H9 (cell line): Measurements from ENCODE around the gene IFNK. TPM values are rescaled to one million over a fixed set of nuclear protein-coding genes. Genes with fewer than 3 reads are reported as not detected.
A peak's percentile ranks its signal among the peaks of the same experiment; 100 is the strongest.

Experiments used
- DNase-seq: peaks from one replicate; pipeline ENCODE4 v3.0.0-alpha.2; 2017
- H2AFZ ChIP-seq: one replicate; pipeline ENCODE4 v1.6.1; 2013; ENCODE audit warnings: mild to moderate bottlenecking, low read length, control low read depth, moderate library complexity
- H2AK5ac ChIP-seq: 2 replicates; pipeline ENCODE4 v1.6.1; 2013; ENCODE audit warnings: low read length, control low read depth, mixed read lengths; ENCODE audit not compliant: insufficient read length
- H2BK120ac ChIP-seq: one replicate; pipeline ENCODE4 v1.6.1; 2013; ENCODE audit warnings: low read depth, mild to moderate bottlenecking, low read length, control low read depth, inconsistent platforms; ENCODE audit not compliant: poor library complexity, severe bottlenecking
- H2BK12ac ChIP-seq: 2 replicates; pipeline ENCODE4 v1.6.1; 2013; ENCODE audit warnings: low read length, control low read depth, mixed read lengths, low read depth; ENCODE audit not compliant: insufficient read length
- H2BK15ac ChIP-seq: 2 replicates; pipeline ENCODE4 v1.6.1; 2013; ENCODE audit warnings: low read depth, low read length, control low read depth
- H2BK20ac ChIP-seq: one replicate; pipeline ENCODE4 v1.6.1; 2013; ENCODE audit warnings: low read depth, mild to moderate bottlenecking, low read length, control low read depth, inconsistent platforms; ENCODE audit not compliant: poor library complexity, severe bottlenecking
- H2BK5ac ChIP-seq: 2 replicates; pipeline ENCODE4 v1.6.1; 2013; ENCODE audit warnings: low read length, control low read depth, mixed read lengths; ENCODE audit not compliant: insufficient read length
- H3K14ac ChIP-seq: 2 replicates; pipeline ENCODE4 v1.6.1; 2013; ENCODE audit warnings: low read length, control low read depth; ENCODE audit not compliant: insufficient read depth
- H3K18ac ChIP-seq: 2 replicates; pipeline ENCODE4 v1.6.1; 2013; ENCODE audit warnings: low read depth, mild to moderate bottlenecking, mixed read lengths, low read length, control low read depth; ENCODE audit not compliant: insufficient read length
- H3K23ac ChIP-seq: 2 replicates; pipeline ENCODE4 v1.6.1; 2013; ENCODE audit warnings: low read length, control low read depth, mixed read lengths, low read depth; ENCODE audit not compliant: insufficient read length
- H3K23me2 ChIP-seq: 2 replicates; pipeline ENCODE4 v1.6.1; 2013; ENCODE audit warnings: low read depth, mild to moderate bottlenecking, mixed read lengths, low read length, control low read depth; ENCODE audit not compliant: insufficient read length, poor library complexity, severe bottlenecking
- H3K27ac ChIP-seq: 2 replicates; pipeline ENCODE4 v1.5.1; 2013; ENCODE audit warnings: low read length, control low read depth, mixed read lengths, low read depth; ENCODE audit not compliant: insufficient read length
- H3K27me3 ChIP-seq: 2 replicates; pipeline ENCODE4 v1.6.1; 2013; ENCODE audit warnings: low read length, control low read depth, inconsistent platforms; ENCODE audit not compliant: insufficient read depth
- H3K4ac ChIP-seq: 2 replicates; pipeline ENCODE4 v1.6.1; 2013; ENCODE audit warnings: low read depth, mild to moderate bottlenecking, control low read depth, inconsistent platforms, low read length, moderate library complexity
- H3K4me1 ChIP-seq: 2 replicates; pipeline ENCODE4 v1.6.1; 2013; ENCODE audit warnings: low read length, control low read depth, inconsistent platforms; ENCODE audit not compliant: insufficient read depth
- H3K4me2 ChIP-seq: 2 replicates; pipeline ENCODE4 v1.6.1; 2013; ENCODE audit warnings: low read length, control low read depth, mixed read lengths; ENCODE audit not compliant: insufficient read length, insufficient read depth
- H3K56ac ChIP-seq: 2 replicates; pipeline ENCODE4 v1.6.1; 2013; ENCODE audit warnings: low read depth, mild to moderate bottlenecking, mixed read lengths, low read length, control low read depth; ENCODE audit not compliant: insufficient read length
- H3K79me1 ChIP-seq: 2 replicates; pipeline ENCODE4 v1.6.1; 2013; ENCODE audit warnings: low read depth, mild to moderate bottlenecking, moderate library complexity, low read length, control low read depth, inconsistent platforms; ENCODE audit not compliant: insufficient read depth, poor library complexity, severe bottlenecking
- H3K79me2 ChIP-seq: 2 replicates; pipeline ENCODE4 v1.6.1; 2013; ENCODE audit warnings: low read length, control low read depth, inconsistent platforms; ENCODE audit not compliant: insufficient read depth
- H3K9ac ChIP-seq: 2 replicates; pipeline ENCODE4 v1.6.1; 2013; ENCODE audit warnings: low read length, control low read depth, mixed read lengths; ENCODE audit not compliant: insufficient read length; ENCODE audit errors: extremely low read depth
- H3K9me3 ChIP-seq: one replicate; pipeline ENCODE4 v1.6.1; 2013; ENCODE audit warnings: low read depth, low read length, inconsistent platforms; ENCODE audit not compliant: control insufficient read depth
- H3T11ph ChIP-seq: one replicate; pipeline ENCODE4 v1.6.1; 2013; ENCODE audit warnings: mild to moderate bottlenecking, low read length, control low read depth, inconsistent platforms
- H4K20me1 ChIP-seq: one replicate; pipeline ENCODE4 v1.6.1; 2013; ENCODE audit not compliant: control insufficient read depth, insufficient read length, insufficient read depth
- H4K5ac ChIP-seq: 2 replicates; pipeline ENCODE4 v1.6.1; 2013; ENCODE audit warnings: low read depth, mild to moderate bottlenecking, mixed read lengths, low read length, control low read depth; ENCODE audit not compliant: insufficient read length
- H4K8ac ChIP-seq: replicated peaks from 2 replicates; pipeline ENCODE4 v1.6.1; 2013; ENCODE audit warnings: low read length, control low read depth, mixed read lengths, low read depth; ENCODE audit not compliant: insufficient read length
- H4K91ac ChIP-seq: 2 replicates; pipeline ENCODE4 v1.6.1; 2013; ENCODE audit warnings: low read depth, mild to moderate bottlenecking, moderate library complexity, mixed read lengths, low read length, control low read depth; ENCODE audit not compliant: insufficient read length
- H3K27ac Mint-ChIP-seq, 3 experiments: 2 replicates in 2 of 3; 3 replicates in 1 of 3; pipeline ENCODE4 v1.8.0; 2020 to 2021; ENCODE audit warnings: mixed read lengths in 3 of 3, mild to moderate bottlenecking in 1 of 3, moderate library complexity in 1 of 3
- H3K27me3 Mint-ChIP-seq: 2 replicates; pipeline ENCODE4 v1.8.0; 2021; ENCODE audit warnings: low read depth, mild to moderate bottlenecking, moderate library complexity, mixed read lengths
- H3K36me3 Mint-ChIP-seq, 3 experiments: 2 replicates in 2 of 3; 3 replicates in 1 of 3; pipeline ENCODE4 v1.8.0; 2020 to 2021; ENCODE audit warnings: low read depth in 3 of 3, mixed read lengths in 3 of 3; ENCODE audit not compliant: insufficient read depth in 1 of 3
- H3K4me1 Mint-ChIP-seq, 2 experiments: 2 replicates each; pipeline ENCODE4 v1.8.0; 2020; ENCODE audit warnings: mixed read lengths in 2 of 2
- H3K4me3 Mint-ChIP-seq, 2 experiments: 2 replicates in 1 of 2; 3 replicates in 1 of 2; pipeline ENCODE4 v1.8.0; 2020 to 2021; ENCODE audit warnings: mild to moderate bottlenecking in 2 of 2, mixed read lengths in 2 of 2, moderate library complexity in 1 of 2
- H3K9me3 Mint-ChIP-seq, 2 experiments: 2 replicates in 1 of 2; 3 replicates in 1 of 2; pipeline ENCODE4 v1.8.0; 2020; ENCODE audit warnings: mild to moderate bottlenecking in 2 of 2, mixed read lengths in 2 of 2, moderate library complexity in 1 of 2
- CTCF ChIP-seq: fragments of 200-600 bp; sonication (generic); conservative IDR thresholded peaks from 3 replicates; pipeline ENCODE4 v1.8.0; 2021; ENCODE audit warnings: antibody characterized with exemption, mild to moderate bottlenecking
- WGBS: extraction: QIAGEN DNeasy Blood & Tissue Kit; methylation state at CpG from one replicate; pipeline ENCODE4 v1.1.7; 2013; ENCODE audit warnings: missing lambda C conversion rate, low lambda C conversion rate, mixed read lengths; ENCODE audit not compliant: insufficient read length; ENCODE audit errors: extremely low coverage; 5-methylcytosine and 5-hydroxymethylcytosine counted together
- total RNA-seq: library from RNA; stranded (reverse); gene quantifications from 2 replicates; pipeline ENCODE4 v1.2.1, GENCODE V29; 2021

IFNK gene
- total RNA-seq, 1 experiment from 2014 or later, result not detected

DNA sequence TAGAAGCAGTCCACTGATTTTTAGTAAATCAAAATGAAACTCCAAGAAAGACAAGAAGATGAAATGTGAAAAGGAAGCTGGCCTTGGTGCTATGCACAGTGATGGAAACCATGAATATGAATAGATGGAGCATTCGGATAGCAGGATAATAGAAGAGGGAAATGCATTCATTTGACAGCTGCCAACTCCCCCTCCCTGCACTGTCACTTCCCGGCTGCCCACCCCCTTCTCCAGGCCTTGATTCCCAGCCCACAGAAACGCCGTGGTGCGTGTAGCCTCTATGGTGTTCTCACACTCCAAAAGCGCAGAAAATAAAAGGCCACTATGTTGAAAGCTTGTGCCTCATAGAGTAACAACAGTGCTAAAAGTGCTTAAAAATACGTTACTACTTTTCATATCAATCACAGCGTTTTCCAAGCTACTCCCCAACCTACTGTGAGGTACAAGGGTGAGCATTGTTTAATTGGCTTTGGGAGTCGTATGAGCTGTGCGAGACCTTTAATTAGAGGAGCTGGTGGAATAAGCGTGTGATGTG, 26.1 kb upstream of the IFNK start:
- Histone ChIP-seq H4K8ac (no peak overlapping the region), H3K9ac (no peak overlapping the region), H3K14ac (no peak overlapping the region), H3K56ac (no peak overlapping the region), H3K4me1 (peaks cover 11% of the 10 kb centered on the region; the same call in 1 of the 2 replicates), H2BK12ac (no peak overlapping the region), H2AK5ac (no peak overlapping the region), H2BK120ac (no peak overlapping the region), H4K20me1 (no peaks in the 10 kb centered on the region), H3K9me3 (no peaks in the 10 kb centered on the region), H2AFZ (no peak overlapping the region), H4K91ac (no peak overlapping the region), H4K5ac (no peak overlapping the region), H2BK15ac (no peak overlapping the region), H3T11ph (no peak overlapping the region), H3K27me3 (no peaks in the 10 kb centered on the region), H2BK5ac (no peak overlapping the region), H2BK20ac (no peak overlapping the region), H3K23me2 (no peaks in the 10 kb centered on the region), H3K79me2 (no peaks in the 10 kb centered on the region; the same call in 1 of the 2 replicates), H3K23ac (no peak overlapping the region), H3K4me2 (peak overlapping the region; percentile 60), H3K27ac (no peak overlapping the region), H3K79me1 (peaks cover 4% of the 10 kb centered on the region), H3K4ac (no peak overlapping the region), H3K18ac (no peak overlapping the region)
- Mint-ChIP-seq H3K36me3 (peaks cover 5 to 8% (median 6%) of the 10 kb centered on the region in 3 experiments; a peak in 5 of 7 replicates), H3K9me3 (peaks cover 3 to 4% of the 10 kb centered on the region in 2 experiments; a peak in 3 of 5 replicates), H3K27me3 (no peaks in the 10 kb centered on the region), H3K27ac (peak overlapping the region in 2 of 3 experiments; percentile 54 to 93; a peak in 5 of 7 replicates), H3K4me3 (peak overlapping the region; percentile 19 to 38; a peak in 3 of 5 replicates), H3K4me1 (peaks cover 55 to 62% of the 10 kb centered on the region in 2 experiments)
- TF ChIP-seq CTCF, result no peak
- no CpG with 5 or more reads among the region's 11 CpGs for WGBS
- no peak for DNase-seq
